Activated T-cell treated with anti-CD3 and anti-CD28 coated beads, Interleukin-2, amount 50 U/mL, for 4 hours (primary cell): ENCODE measurements around the gene TRABD2A. TPM values are rescaled to one million over a fixed set of nuclear protein-coding genes. Genes with fewer than 3 reads are reported as not detected.

Source experiments
- ATAC-seq, 2 donors: fragments of 200-7000 bp; cut with Tn5 transposase; one replicate each; pipeline ENCODE4 v1.10.0; 2021
- DNase-seq: peaks from one replicate; pipeline ENCODE4 v3.0.0-alpha.2; 2020
- H3K27me3 Mint-ChIP-seq: one replicate; pipeline ENCODE4 v1.8.0; 2021; ENCODE audit warnings: low read depth, mixed read lengths
- H3K36me3 Mint-ChIP-seq: one replicate; pipeline ENCODE4 v1.8.0; 2022; ENCODE audit warnings: mixed read lengths; ENCODE audit not compliant: insufficient read depth
- H3K4me1 Mint-ChIP-seq: one replicate; pipeline ENCODE4 v1.8.0; 2021; ENCODE audit warnings: low read depth, mixed read lengths
- H3K4me3 Mint-ChIP-seq: one replicate; pipeline ENCODE4 v1.8.0; 2021; ENCODE audit warnings: mild to moderate bottlenecking, moderate library complexity, mixed read lengths
- H3K9me3 Mint-ChIP-seq: one replicate; pipeline ENCODE4 v1.8.0; 2021; ENCODE audit warnings: mixed read lengths
- total RNA-seq, 3 donors: library from RNA; stranded (reverse); gene quantifications; one replicate each; pipeline ENCODE4 v1.2.1, GENCODE V29; 2021

The TRABD2A gene
- total RNA-seq, 3 donors from 2014 or later: 21.2 to 29.4 (median 22.2) TPM

- peaks cover 7% of the 10 kb centered on the region for H3K36me3 Mint-ChIP-seq
- ATAC-seq (no peak), DNase-seq (no peak)
- H3K4me3 Mint-ChIP-seq: no peak overlapping the region
- H3K4me1 Mint-ChIP-seq: peaks cover 47% of the 10 kb centered on the region
- H3K27me3 Mint-ChIP-seq: no peaks in the 10 kb centered on the region
- peaks cover 12% of the 10 kb centered on the region for H3K9me3 Mint-ChIP-seq
These were observed 28.2 kb upstream of the TRABD2A start for GRCh38 chr2:84908948-84909713.

GRCh38 chr2:84906900-84907714 lies 26.2 kb upstream of the TRABD2A start:
- ATAC-seq: peak; percentile 7 to 14
- Mint-ChIP-seq H3K4me1 (peaks cover 55% of the 10 kb centered on the region), H3K4me3 (peak overlapping the region; percentile 95), H3K27me3 (no peaks in the 10 kb centered on the region), H3K9me3 (peaks cover 12% of the 10 kb centered on the region), H3K36me3 (peaks cover 7% of the 10 kb centered on the region)
- DNase-seq: no peak

GRCh38 chr2:84906108-84906899 lies 25.4 kb upstream of the TRABD2A start:
- H3K9me3 Mint-ChIP-seq: peaks cover 12% of the 10 kb centered on the region
- H3K36me3 Mint-ChIP-seq: peaks cover 7% of the 10 kb centered on the region
- H3K4me3 Mint-ChIP-seq: peak overlapping the region; percentile 95
- peak; percentile 58 for DNase-seq
- no peaks in the 10 kb centered on the region for H3K27me3 Mint-ChIP-seq
- H3K4me1 Mint-ChIP-seq: peaks cover 55% of the 10 kb centered on the region
- ATAC-seq: peak; percentile 9 to 15

- no peaks in the 10 kb centered on the region for H3K27me3 Mint-ChIP-seq
- DNase-seq (peak; percentile 90), ATAC-seq (peak; percentile 79 to 85)
- peaks cover 12% of the 10 kb centered on the region for H3K9me3 Mint-ChIP-seq
- peaks cover 59% of the 10 kb centered on the region for H3K4me1 Mint-ChIP-seq
- H3K4me3 Mint-ChIP-seq: peak within 1 kb of the TSS; percentile 95
- peaks cover 7% of the 10 kb centered on the region for H3K36me3 Mint-ChIP-seq
These were observed 24.6 kb upstream of the TRABD2A start, which contains the start of gene TMSB10 for GRCh38 chr2:84905181-84906107. TMSB10 (plus strand) TSS chr2:84905656.

- no peak for DNase-seq
- ATAC-seq: peak; percentile 2 to 3
These were observed 23.9 kb upstream of the TRABD2A start for GRCh38 chr2:84904717-84905174.

GRCh38 chr2:84904151-84904550 lies 23.3 kb upstream of the TRABD2A start:
- Mint-ChIP-seq H3K9me3 (peaks cover 1% of the 10 kb centered on the region), H3K27me3 (no peaks in the 10 kb centered on the region), H3K4me3 (peak overlapping the region; percentile 79), H3K36me3 (peaks cover 3% of the 10 kb centered on the region), H3K4me1 (peaks cover 59% of the 10 kb centered on the region)
- DNase-seq: no peak
- ATAC-seq: no peak

More at GRCh38 chr2:84904717-84905174, 23.9 kb upstream of the TRABD2A start:
- Mint-ChIP-seq H3K4me3 (peak overlapping the region; percentile 79), H3K36me3 (peaks cover 7% of the 10 kb centered on the region), H3K27me3 (no peaks in the 10 kb centered on the region), H3K9me3 (peaks cover 7% of the 10 kb centered on the region), H3K4me1 (peaks cover 57% of the 10 kb centered on the region)

- no peak for ATAC-seq
- H3K36me3 Mint-ChIP-seq: no peaks in the 10 kb centered on the region
These were observed 21.6 kb upstream of the TRABD2A start for GRCh38 chr2:84902526-84902925.

GRCh38 chr2:84901593-84902120 lies 20.8 kb upstream of the TRABD2A start:
- Mint-ChIP-seq H3K4me3 (no peak overlapping the region), H3K27me3 (no peaks in the 10 kb centered on the region), H3K36me3 (no peaks in the 10 kb centered on the region), H3K9me3 (no peaks in the 10 kb centered on the region), H3K4me1 (peaks cover 59% of the 10 kb centered on the region)
- DNase-seq (no peak), ATAC-seq (no peak)

More at GRCh38 chr2:84902526-84902925, 21.6 kb upstream of the TRABD2A start:
- Mint-ChIP-seq H3K9me3 (no peaks in the 10 kb centered on the region), H3K27me3 (no peaks in the 10 kb centered on the region), H3K4me1 (peaks cover 61% of the 10 kb centered on the region), H3K4me3 (no peak overlapping the region)
- DNase-seq: no peak

GRCh38 chr2:84900971-84901370 lies 20.1 kb upstream of the TRABD2A start:
- ATAC-seq: no peak
- H3K4me1 Mint-ChIP-seq: peaks cover 66% of the 10 kb centered on the region

GRCh38 chr2:84899304-84900204 lies 18.7 kb upstream of the TRABD2A start:
- Mint-ChIP-seq H3K4me1 (peaks cover 74% of the 10 kb centered on the region), H3K9me3 (no peaks in the 10 kb centered on the region), H3K4me3 (no peak overlapping the region), H3K36me3 (no peaks in the 10 kb centered on the region), H3K27me3 (no peaks in the 10 kb centered on the region)
- ATAC-seq: no peak
- DNase-seq: no peak

More at GRCh38 chr2:84900971-84901370, 20.1 kb upstream of the TRABD2A start:
- Mint-ChIP-seq H3K36me3 (no peaks in the 10 kb centered on the region), H3K27me3 (no peaks in the 10 kb centered on the region), H3K9me3 (no peaks in the 10 kb centered on the region), H3K4me3 (no peak overlapping the region)
- DNase-seq: no peak

GRCh38 chr2:84897773-84898172 lies 16.9 kb upstream of the TRABD2A start:
- Mint-ChIP-seq H3K27me3 (no peaks in the 10 kb centered on the region), H3K9me3 (no peaks in the 10 kb centered on the region), H3K4me1 (peaks cover 73% of the 10 kb centered on the region), H3K36me3 (no peaks in the 10 kb centered on the region), H3K4me3 (peak overlapping the region; percentile 54)
- ATAC-seq (peak; percentile 24 to 36), DNase-seq (no peak)

GRCh38 chr2:84896567-84896966 lies 15.7 kb upstream of the TRABD2A start:
- ATAC-seq: no peak
- no peak overlapping the region for H3K4me3 Mint-ChIP-seq
- H3K9me3 Mint-ChIP-seq: no peaks in the 10 kb centered on the region
- no peaks in the 10 kb centered on the region for H3K36me3 Mint-ChIP-seq
- DNase-seq: no peak
- no peaks in the 10 kb centered on the region for H3K27me3 Mint-ChIP-seq
- H3K4me1 Mint-ChIP-seq: peaks cover 66% of the 10 kb centered on the region
